ENCODE data around the gene EP300. TPM values are rescaled to one million over a fixed set of nuclear protein-coding genes. Genes with fewer than 3 reads are reported as not detected.
"Not testable (repeated sequence)": the region's sequence is repeated elsewhere in the genome, so short reads cannot be mapped to it uniquely, and the experiment has no call there.

Gene EP300
- polyA plus RNA-seq, 1 experiment: 19.6 TPM

- Histone ChIP-seq H3K27ac (ENCODE audit: low read depth, low read length) (no peak overlapping the region), H3K4me3 (ENCODE audit: low read depth, low read length) (no peak overlapping the region), H3K9me3 (ENCODE audit: control insufficient read depth, insufficient read depth, low read length) (no peaks in the 10 kb centered on the region; the same call in 1 of the 2 replicates), H3K27me3 (ENCODE audit: control insufficient read depth, insufficient read depth, low read length) (no peaks in the 10 kb centered on the region)
- DNase-seq (ENCODE audit: low read depth, low spot score): no peak
- TF ChIP-seq CTCF (IDR thresholded peaks at IDR 0.05; ENCODE audit: low read depth, low read length): no peak
- CTCF ChIA-PET: no interaction called here
- POLR2A ChIA-PET: no interaction called here
Measured at GRCh38 chr22:41062146-41062545, 30.2 kb upstream of the EP300 start.

- H3K4me3 ChIP-seq (ENCODE audit: low read depth, low read length); POLR2A ChIA-PET; H3K9me3 ChIP-seq (ENCODE audit: control insufficient read depth, insufficient read depth, low read length); H3K27me3 ChIP-seq (ENCODE audit: control insufficient read depth, insufficient read depth, low read length); H3K27ac ChIP-seq (ENCODE audit: low read depth, low read length); DNase-seq (ENCODE audit: low read depth, low spot score): not testable (repeated sequence)
- CTCF ChIA-PET: interaction anchor here (0.7 kb wide), 2 partner anchors 63 to 82 kb away, joined by 4 to 5 read pairs; no protein-coding TSS in a partner anchor
Measured at GRCh38 chr22:41064326-41064725, 28.1 kb upstream of the EP300 start.

- H3K9me3 ChIP-seq (ENCODE audit: control insufficient read depth, insufficient read depth, low read length); DNase-seq (ENCODE audit: low read depth, low spot score); H3K27ac ChIP-seq (ENCODE audit: low read depth, low read length); H3K27me3 ChIP-seq (ENCODE audit: control insufficient read depth, insufficient read depth, low read length); CTCF ChIA-PET; H3K4me3 ChIP-seq (ENCODE audit: low read depth, low read length): not testable (repeated sequence)
- POLR2A ChIA-PET: interaction anchor here (0.6 kb wide), 1 partner anchor 245 kb away, joined by 3 read pairs; no protein-coding TSS in a partner anchor
Measured at GRCh38 chr22:41066341-41066740, 26.1 kb upstream of the EP300 start.

- H3K4me3 ChIP-seq (ENCODE audit: low read depth, low read length); DNase-seq (ENCODE audit: low read depth, low spot score); H3K27me3 ChIP-seq (ENCODE audit: control insufficient read depth, insufficient read depth, low read length); H3K27ac ChIP-seq (ENCODE audit: low read depth, low read length); H3K9me3 ChIP-seq (ENCODE audit: control insufficient read depth, insufficient read depth, low read length); POLR2A ChIA-PET: not testable (repeated sequence)
- CTCF ChIA-PET: interaction anchor here (0.6 kb wide), 1 partner anchor 79 kb away, joined by 4 read pairs; no protein-coding TSS in a partner anchor
Measured at GRCh38 chr22:41067968-41068367, 24.4 kb upstream of the EP300 start.

- Histone ChIP-seq H3K27me3 (ENCODE audit: control insufficient read depth, insufficient read depth, low read length) (peaks cover 3% of the 10 kb centered on the region), H3K27ac (ENCODE audit: low read depth, low read length) (no peak overlapping the region), H3K9me3 (ENCODE audit: control insufficient read depth, insufficient read depth, low read length) (no peaks in the 10 kb centered on the region), H3K4me3 (ENCODE audit: low read depth, low read length) (no peak overlapping the region)
- TF ChIP-seq CTCF (IDR thresholded peaks at IDR 0.05; ENCODE audit: low read depth, low read length): no peak
- ChIA-PET CTCF (no interaction called here), POLR2A (no interaction called here)
- DNase-seq (ENCODE audit: low read depth, low spot score): no peak
Measured at GRCh38 chr22:41070665-41071331, 21.6 kb upstream of the EP300 start.

GRCh38 chr22:41074061-41074460 is 18.3 kb upstream of the EP300 start:
- Histone ChIP-seq H3K27me3 (ENCODE audit: control insufficient read depth, insufficient read depth, low read length) (peaks cover 10% of the 10 kb centered on the region), H3K9me3 (ENCODE audit: control insufficient read depth, insufficient read depth, low read length) (no peaks in the 10 kb centered on the region), H3K27ac (ENCODE audit: low read depth, low read length) (no peak overlapping the region), H3K4me3 (ENCODE audit: low read depth, low read length) (no peak overlapping the region)
- ChIA-PET CTCF (no interaction called here), POLR2A (no interaction called here)
- DNase-seq (ENCODE audit: low read depth, low spot score): no peak
- TF ChIP-seq CTCF (IDR thresholded peaks at IDR 0.05; ENCODE audit: low read depth, low read length): no peak

Data from AG04450 (cell line).